GM19193 (cell line): ENCODE data around the gene TGM4.

ENCODE experiments used
- POLR2A ChIP-seq: IDR thresholded peaks from 4 replicates; pipeline ENCODE4 v1.6.1; 2011; ENCODE audit not compliant: insufficient read depth, insufficient read length; ENCODE audit errors: extremely low read depth

TGM4 gene

DNA sequence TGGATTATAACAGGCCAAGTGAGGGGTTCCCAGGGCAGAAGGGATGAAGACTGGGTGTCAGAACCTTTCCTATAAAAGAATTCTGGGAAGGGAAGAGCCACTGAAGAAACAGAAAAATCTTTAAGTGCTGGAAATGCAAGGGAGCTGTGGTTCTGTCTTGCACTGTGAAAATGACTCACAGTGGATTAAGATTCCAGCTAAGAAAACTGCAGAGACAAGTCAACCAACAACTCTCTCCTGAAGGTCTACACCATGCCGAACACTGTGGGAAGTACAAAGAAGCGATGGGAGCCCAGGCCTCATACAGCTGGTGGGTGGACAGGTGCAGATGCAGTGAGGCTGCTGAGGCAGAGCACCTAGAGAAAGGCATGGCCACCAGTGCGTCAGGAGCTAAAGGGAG, 73.8 kb downstream of the TGM4 start:
- no peak for TF ChIP-seq POLR2A

- TF ChIP-seq POLR2A = no peak
Measured at GRCh38 chr3:44950275-44950734, 75.9 kb downstream of the TGM4 start.

DNA sequence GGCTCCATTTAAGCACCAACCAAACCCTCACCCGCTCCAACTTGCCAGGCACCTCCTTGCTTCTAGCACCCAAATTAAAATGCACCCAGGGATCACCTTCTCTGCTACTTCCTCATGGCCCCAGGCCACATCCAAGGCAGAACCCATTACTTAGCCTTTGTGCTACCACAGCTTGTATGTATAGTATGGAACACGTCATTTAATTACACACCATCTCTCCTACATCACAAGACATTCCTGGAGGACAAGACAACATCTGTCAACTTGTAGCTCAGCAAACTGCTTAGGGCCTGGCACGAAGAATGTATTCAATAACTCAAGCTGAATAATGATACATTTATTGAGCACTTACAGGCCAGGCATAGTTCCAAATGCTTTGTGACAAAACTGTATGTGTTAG, 78.3 kb downstream of the TGM4 start:
- no peak for TF ChIP-seq POLR2A

GRCh38 chr3:44954304-44954703, 79.9 kb downstream of the TGM4 start:
- no peak for TF ChIP-seq POLR2A

- TF ChIP-seq POLR2A = no peak
Measured at GRCh38 chr3:44954962-44955361, 80.6 kb downstream of the TGM4 start.

GRCh38 chr3:44955917-44956316, 81.5 kb downstream of the TGM4 start:
- no peak for TF ChIP-seq POLR2A

DNA sequence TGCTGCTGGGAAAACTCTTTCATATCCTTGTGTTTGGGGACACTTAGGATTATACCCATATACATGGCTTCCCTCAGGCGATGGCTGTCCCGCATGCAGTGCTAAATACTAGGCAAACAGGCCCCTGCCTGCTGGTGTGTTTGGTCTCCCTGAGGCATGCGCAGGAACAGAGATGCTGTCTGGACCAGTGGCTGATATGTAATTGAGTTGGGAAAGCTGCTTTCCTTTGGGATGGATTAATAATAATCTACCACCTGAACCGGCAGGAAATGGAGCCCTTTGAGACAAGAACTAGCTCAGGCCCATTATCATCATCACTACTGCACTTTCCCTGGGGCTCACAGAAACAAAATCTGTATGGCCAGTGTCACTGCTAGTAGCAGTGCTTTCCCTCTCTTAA, 83.6 kb downstream of the TGM4 start:
- TF ChIP-seq POLR2A = no peak

DNA sequence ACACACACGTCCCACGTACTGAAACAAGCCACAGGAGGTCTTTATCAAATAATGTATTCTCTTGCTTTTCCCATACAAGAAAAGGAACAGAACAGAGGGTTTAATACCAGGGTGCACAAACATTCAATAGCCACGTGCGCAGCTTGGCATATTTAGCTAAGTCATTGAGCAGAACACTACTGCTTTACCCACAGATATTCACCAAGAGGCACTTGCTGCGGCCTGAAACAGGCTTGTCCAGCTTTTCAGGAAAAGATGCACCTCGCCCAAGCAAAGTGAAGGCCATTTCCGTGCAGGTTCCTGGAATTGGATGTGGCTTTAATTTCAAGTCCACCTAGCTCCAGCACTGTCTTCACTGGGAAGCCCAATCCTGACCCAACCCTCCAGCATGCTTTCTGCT, 84.0 kb downstream of the TGM4 start:
- TF ChIP-seq POLR2A = no peak

DNA sequence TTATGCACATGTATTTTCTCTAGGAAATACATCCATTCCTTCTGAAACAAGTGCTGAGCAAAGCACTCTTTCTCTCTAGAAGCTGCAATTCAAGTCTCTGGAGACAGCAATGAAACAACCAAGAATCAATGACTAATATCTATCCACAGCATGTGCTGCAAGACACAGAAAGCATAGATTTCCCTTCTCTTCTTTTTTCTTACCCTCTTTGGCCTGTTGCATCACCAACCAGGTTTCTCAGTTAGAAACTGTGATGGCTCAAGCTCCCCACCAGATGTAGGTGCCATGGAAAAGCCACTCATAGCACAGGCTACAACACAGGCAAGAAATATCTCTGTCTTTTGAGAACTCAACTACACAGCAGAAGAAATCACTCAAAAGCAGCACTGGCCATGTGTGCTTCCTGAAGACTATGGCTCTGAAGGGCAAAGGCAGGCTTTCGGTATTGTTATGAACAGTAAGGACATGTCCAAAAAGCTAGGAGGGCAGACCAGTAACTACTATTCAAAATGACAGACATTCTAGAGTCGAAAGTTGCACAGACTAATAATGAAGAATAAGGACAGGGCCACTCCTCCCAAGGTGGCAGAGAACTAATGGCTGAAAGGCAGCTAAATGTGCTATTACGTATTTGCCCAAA, 86.1 kb downstream of the TGM4 start:
- no peak for TF ChIP-seq POLR2A

DNA sequence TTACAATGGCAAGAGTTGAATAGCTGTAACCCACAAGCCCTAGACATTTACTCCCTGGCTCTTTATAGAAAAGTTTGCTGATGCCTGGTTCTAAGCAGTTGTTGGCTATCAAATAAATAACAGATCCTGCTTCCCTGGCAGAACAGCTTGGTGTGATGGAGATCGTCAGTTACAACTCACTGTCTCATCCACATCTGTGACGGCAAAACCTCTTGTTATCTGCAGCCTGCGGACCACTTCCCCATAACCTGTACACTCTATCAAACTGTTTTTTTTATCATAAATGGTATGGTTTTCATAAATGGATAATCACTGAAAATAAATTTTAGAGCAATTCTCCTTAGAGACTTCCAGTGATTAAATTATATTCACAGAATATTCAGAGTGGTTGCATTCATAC, 87.5 kb downstream of the TGM4 start:
- TF ChIP-seq POLR2A = no peak

- no peak for TF ChIP-seq POLR2A
Measured at GRCh38 chr3:44962621-44963393, 88.4 kb downstream of the TGM4 start.

DNA sequence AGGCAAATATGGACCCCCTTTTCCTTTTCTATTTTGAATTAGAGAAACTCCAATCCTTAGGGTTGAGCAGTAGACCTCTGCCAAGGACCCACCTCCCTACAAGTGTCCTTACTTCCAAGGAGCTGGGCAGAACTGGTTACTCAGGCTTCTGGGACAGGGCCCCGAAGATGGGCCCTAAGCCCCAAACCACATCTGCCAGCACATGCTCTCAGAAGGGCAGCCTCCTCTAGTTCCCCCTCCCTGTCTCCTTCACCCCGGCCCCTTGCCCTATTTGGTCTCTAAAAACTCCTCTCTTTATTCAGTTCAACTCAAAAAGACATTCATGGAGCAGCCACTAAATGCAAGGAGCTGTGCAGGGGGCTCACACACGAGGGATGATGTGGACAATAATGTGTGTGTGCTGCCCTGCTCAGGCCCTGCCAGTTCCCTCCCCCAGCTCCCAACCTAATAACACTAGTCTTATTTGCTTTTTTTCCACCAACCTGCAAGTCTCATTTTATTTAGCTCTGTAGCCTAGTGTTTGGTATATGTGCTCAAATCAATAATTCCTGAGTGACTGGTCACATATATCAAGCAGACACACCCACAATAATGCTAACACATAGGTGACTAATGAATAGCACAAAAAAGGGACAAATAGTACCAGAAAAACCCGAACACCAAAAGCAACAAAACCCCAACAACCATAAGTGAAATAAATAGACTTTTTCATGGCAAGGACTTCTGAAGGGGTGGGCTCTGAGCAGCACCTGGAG, 89.3 kb downstream of the TGM4 start:
- no peak for TF ChIP-seq POLR2A
